Tibial nerve (tissue), 3 donors: ENCODE results near the gene PIK3R3.

Experiments
- CTCF ChIP-seq, 5 experiments: fragments of 200-600 bp in 3 of 5; fragments of 450-650 bp in 2 of 5; sonication (generic) in 3 of 5; IDR thresholded peaks; one replicate each; pipeline ENCODE4 v1.5.1; 2016 to 2019; ENCODE audit warnings: antibody characterized with exemption in 5 of 5, mild to moderate bottlenecking in 3 of 5, moderate library complexity in 2 of 5
- POLR2A ChIP-seq, 2 donors: fragments of 450-650 bp; IDR thresholded peaks; one replicate each; pipeline ENCODE4 v1.6.1; 2017; ENCODE audit warnings: antibody characterized with exemption in 2 of 2, mild to moderate bottlenecking in 2 of 2, moderate library complexity in 2 of 2

- no peak for TF ChIP-seq POLR2A (IDR thresholded peaks at IDR 0.05)
- TF ChIP-seq CTCF (IDR thresholded peaks at IDR 0.05), result no peak
Observed at GRCh38 chr1:46020010-46020409, 112.4 kb downstream of the PIK3R3 start.
